ENCODE measurements around the gene WDR44. TPM values are rescaled to one million over a fixed set of nuclear protein-coding genes. Genes with fewer than 3 reads are reported as not detected.
A peak's percentile ranks its signal among the peaks of the same experiment; 100 is the strongest.
"Not testable (repeated sequence)": the region's sequence is repeated elsewhere in the genome, so short reads cannot be mapped to it uniquely, and the experiment has no call there.

The WDR44 gene
- total RNA-seq, 1 experiment from 2014 or later: 6.3 TPM

GRCh38 chrX:118360429-118361125 lies 14.7 kb downstream of the WDR44 start:
- DNase-seq (ENCODE audit: low spot score): no peak

DNA sequence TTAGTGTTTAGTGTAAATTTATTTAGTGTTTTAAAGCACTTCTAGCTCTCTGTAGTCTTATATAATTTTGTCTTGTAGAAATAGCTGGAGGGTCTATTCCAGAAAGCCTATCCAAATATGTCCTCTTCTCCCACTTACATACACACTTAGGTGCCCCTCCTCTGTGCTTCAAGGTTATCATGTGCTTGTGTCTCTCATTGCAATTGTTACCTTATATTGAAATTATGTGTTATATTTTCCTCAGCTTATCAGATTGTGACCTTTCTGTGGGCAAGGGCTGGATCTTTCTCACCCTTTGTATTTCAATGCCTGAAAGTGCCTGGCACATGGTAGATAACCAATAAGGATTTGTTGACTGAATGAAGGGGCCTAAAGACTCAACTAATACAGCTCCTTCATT lies 18.4 kb downstream of the WDR44 start:
- no peak for DNase-seq (ENCODE audit: low spot score)

DNA sequence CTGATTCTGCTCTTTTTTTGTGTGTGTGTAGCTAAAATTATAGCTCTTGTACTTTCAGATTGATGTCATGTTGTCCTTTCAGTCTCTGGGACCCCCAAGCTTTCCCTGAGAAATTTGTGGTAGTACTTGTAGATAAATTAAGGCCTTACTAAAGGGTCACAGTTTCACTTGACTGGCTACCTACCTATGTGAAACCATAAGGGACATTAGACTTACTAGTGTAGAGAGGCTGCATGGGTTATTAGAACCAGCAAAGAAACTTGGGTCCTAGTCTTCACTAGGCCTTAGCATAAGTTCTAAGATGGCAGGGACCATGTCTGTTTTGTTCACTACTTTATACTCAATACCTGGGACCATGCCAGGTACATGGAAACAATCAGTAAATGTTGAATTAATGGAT lies 21.4 kb downstream of the WDR44 start:
- DNase-seq (ENCODE audit: low spot score): no peak

DNA sequence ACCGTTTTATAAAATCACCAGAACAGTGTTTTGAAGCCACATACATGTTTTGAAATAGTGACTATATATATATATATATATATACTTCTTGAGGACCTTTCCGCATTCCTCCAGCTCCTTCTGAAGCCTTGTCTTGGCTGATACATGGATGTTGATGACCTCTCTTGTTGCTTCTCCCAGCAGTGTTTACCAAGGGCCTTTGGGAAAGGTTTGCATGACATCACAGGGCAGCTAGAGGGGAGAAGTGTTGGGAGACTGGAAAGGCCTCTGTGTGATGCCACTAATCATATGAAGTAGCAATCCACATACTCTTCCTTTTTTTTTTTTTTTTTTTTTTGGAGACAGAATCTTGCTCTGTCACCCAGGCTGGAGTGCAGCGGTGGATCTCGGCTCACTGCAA lies 22.5 kb downstream of the WDR44 start:
- DNase-seq (ENCODE audit: low spot score): no peak

DNA sequence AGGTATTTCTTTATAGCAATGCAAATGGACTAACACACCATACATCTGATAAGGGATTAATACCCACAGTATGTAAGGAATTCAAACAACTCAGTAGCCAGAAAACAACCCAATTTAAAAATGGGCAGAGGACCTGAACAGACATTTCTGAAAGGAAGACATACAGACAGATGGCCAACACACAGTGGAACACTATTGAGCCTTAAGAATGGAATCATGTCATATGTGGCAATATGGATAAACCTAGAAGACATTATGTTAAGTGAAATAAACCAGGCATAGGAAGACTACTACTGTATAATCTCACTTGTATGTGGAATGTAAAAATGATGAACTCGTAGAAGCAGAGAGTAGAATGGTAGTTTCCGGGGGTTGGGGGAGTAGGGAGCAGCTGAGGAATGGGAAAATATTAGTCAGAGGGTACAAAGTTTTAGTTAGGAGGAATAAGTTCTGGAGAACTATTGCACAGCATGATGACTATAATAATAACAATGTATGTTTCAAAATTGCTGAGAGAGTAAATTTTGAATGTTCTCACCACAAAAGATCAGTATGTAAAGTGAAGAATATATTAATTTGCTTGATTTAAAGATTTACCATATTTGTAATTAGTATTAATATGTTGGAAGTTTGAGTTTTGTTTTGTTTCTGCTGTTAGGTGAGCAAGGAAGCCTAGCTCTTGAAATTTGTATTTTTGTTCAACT lies 25.2 kb downstream of the WDR44 start:
- no peak for DNase-seq (ENCODE audit: low spot score)

- no peak for DNase-seq (ENCODE audit: low spot score)
Measured at GRCh38 chrX:118373538-118373937, 27.6 kb downstream of the WDR44 start.

- DNase-seq (ENCODE audit: low spot score): no peak
Measured at GRCh38 chrX:118383120-118383519, 37.2 kb downstream of the WDR44 start.

DNA sequence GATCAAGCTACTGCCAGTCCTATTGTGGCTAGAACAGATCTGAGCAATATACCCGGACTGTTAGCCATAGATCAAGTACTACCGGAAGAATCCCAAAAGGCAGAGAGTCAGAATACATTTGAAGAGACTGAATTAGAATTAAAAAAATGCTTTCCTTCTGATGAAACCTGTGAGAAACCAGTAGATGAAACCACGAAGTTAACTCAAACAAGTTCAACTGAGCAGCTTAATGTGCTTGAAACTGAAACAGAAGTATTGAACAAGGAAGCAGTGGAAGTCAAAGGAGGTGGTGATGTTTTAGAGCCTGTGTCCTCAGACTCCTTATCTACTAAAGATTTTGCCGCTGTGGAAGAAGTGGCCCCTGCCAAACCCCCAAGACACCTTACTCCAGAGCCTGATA lies 46.8 kb downstream of the WDR44 start:
- DNase-seq (ENCODE audit: low spot score): no peak

DNA sequence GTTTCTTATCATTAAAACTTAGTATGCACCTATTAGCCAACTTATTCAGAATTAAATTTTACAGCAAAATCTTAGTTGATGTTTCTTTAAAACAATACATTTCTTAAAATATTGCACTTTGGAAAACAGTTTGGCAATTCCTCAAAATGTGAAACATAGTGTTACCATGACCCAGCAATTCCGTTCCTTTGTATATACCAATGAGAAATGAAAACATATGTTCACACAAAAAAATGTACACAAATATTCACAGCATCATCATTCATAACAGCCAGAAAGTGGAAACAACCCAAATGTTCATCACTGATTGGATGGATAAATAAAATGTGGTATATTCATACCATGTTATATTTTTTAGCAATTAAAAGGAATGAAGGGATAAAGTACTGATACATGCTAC lies 50.2 kb downstream of the WDR44 start:
- DNase-seq (ENCODE audit: low spot score): no peak

DNA sequence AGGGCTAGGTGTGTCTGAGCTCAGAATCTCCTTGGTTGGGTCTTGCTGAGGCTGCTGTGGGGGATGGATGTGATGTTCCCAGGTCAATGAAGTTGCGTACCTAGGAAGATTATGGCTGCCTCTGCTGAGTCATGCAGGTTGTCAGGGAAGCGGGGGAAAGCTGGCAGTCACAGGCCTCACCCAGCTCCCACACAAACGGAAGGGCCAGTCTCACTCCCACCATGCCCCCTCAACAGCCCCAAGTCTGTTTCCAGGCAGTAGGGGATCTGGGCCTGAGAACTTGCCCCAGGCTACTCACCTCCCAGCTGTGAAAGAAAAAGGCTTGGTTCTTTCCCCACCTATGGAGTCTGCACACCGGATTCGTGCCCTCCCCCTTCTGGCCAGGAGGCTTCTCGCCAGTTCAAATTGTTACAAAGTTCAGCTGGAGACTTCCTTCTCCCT lies 72.9 kb downstream of the WDR44 start:
- peak; percentile 44 for DNase-seq (ENCODE audit: low spot score)

GRCh38 chrX:118420462-118420861 lies 74.6 kb downstream of the WDR44 start:
- DNase-seq (ENCODE audit: low spot score): peak; percentile 41

GRCh38 chrX:118423558-118423957 lies 77.7 kb downstream of the WDR44 start:
- DNase-seq (ENCODE audit: low spot score): no peak

DNA sequence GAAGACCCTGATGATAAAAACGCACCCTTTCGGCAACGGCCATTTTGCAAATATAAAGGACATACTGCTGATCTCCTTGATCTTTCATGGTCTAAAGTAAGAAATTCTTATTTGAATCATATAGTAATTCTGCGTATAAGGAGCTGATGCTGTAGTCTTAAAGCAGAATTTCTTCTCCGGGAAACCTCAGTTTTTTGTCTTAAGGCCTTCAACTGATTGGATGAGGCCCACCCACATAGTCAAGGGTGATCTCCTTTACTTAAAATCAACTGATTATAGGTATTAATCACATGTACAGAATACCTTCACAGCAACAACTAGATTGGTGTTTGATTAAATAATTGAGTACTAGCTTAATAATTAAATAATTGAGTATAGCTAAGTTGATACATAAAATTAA lies 86.9 kb downstream of the WDR44 start:
- no peak for DNase-seq (ENCODE audit: low spot score)

GRCh38 chrX:118437283-118437682 lies 91.4 kb downstream of the WDR44 start:
- DNase-seq (ENCODE audit: low spot score): no peak

DNA sequence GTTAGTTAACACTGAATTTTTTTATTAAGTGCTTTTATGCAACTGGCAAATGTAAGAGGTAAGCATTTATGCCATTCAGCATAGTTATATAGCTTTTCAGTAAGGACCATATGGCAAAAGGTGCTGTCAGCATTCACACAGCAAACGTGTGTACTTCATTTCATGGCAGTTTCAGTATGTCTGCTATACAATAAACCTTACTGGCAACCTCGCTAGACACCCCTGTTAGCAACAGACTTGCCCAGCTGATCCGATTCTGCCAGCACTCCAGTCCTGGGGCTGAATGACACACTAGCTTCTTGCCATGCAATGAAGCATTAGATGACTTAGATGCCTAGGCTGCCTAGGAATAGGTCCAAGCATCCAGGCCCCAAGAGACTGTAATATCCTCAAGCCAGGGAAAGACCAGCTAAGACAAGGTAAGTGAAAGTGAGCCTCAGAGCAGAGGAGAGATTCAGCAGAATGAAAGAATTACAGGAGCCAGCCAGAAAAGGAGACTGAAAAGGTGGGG lies 102.4 kb downstream of the WDR44 start:
- DNase-seq (ENCODE audit: low spot score): no peak

DNA sequence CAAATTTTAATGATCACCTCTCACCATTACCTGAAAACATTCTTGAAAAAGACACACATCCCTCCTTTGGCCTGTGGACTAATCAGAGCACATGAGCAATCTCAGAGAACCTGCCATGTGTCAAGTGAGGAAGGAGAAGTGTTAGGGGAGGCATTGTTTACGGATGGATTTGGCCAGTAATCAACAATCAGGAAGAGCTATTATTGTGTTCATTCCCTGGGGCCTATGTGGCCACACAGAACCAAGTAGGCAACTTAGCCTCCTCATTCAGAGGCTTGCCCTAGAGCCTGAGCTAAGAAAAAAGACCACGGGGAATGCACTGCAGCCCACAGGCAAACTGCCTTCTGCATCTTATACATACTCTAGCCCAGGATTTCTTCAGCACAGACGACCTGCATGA lies 109.1 kb downstream of the WDR44 start:
- DNase-seq (ENCODE audit: low spot score): no peak

- peak; percentile 29 for DNase-seq (ENCODE audit: low spot score)
Measured at GRCh38 chrX:118459494-118459893, 113.6 kb downstream of the WDR44 start.

DNA sequence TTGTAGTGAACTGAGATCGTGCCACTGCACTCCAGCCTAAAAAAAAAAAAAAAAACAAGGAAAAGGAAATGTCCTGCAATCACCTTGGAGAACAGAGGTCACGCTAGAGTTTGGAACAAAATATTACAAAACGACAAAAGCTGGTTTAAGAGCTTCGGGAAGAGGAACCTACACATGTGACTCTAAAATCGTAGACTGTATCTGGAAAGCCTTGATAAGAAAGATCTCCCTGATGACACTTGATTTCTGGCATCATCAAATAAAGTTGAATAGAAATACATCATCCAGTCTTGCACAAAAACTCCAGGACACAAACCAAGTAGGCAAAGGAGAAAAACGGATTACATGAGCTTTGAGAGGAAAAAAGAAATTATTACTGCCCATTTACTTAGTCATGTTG lies 118.6 kb downstream of the WDR44 start:
- no peak for DNase-seq (ENCODE audit: low spot score)

GRCh38 chrX:118468122-118468521 lies 122.2 kb downstream of the WDR44 start:
- no peak for DNase-seq (ENCODE audit: low spot score)

DNA sequence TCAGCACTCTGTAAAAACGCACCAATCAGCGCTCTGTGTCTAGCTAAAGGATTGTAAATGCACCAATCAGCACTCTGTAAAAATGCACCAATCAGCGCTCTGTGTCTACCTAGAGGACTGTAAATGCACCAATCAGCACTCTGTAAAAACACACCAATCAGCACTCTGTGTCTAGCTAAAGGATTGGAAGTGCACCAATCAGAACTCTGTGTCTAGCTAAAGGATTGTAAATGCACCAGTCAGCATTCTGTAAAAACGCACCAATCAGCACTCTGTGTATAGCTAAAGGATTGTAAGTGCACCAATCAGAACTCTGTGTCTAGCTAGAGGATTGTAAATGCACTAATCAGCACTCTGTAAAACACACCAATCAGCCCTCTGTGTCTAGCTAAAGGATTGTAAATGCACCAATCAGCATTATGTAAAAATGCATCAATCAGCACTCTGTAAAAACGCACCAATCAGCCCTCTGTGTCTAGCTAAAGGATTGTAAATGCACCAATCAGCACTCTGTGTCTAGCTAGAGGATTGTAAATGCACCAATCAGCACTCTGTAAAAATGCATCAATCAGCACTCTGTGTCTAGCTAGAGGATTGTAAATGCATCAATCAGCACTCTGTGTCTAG lies 124.9 kb downstream of the WDR44 start:
- DNase-seq (ENCODE audit: low spot score): not testable (repeated sequence)

GRCh38 chrX:118474586-118474985 lies 128.7 kb downstream of the WDR44 start:
- DNase-seq (ENCODE audit: low spot score): no peak

DNA sequence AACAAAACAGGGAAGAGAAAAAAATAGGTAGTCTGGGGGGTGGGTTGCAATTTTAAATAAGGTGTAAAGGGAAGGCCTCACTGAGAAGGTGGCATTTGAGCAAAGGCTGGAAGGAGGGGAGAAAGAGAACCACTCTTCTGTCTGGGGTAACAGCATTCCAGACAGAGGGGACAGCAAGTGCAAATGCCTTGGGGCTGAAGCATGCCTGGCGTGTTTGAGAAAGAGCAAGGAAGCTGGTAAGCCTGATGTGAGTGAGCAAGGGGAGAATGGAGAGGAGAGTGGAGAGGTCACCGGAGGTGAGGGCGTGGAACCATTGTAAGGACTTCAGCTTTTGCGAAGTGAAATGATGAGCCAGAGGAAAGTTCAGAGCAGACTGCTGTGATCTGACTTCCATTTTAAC lies 130.0 kb downstream of the WDR44 start:
- no peak for DNase-seq (ENCODE audit: low spot score)

GRCh38 chrX:118480172-118480571 lies 134.3 kb downstream of the WDR44 start:
- no peak for DNase-seq (ENCODE audit: low spot score)

Measured in HT-29 (cell line).